GM10266 (cell line): Measurements from ENCODE around the gene ENPP3.

ENCODE experiments used
- DNase-seq: peaks from one replicate; pipeline ENCODE4 v3.0.0; 2012; ENCODE audit errors: extremely low spot score
- CTCF ChIP-seq: IDR thresholded peaks from 2 replicates; pipeline ENCODE4 v1.5.1; 2012; ENCODE audit warnings: mild to moderate bottlenecking, low read depth; ENCODE audit not compliant: control insufficient read depth, insufficient read depth; ENCODE audit errors: missing control alignments

The ENPP3 gene

GRCh38 chr6:131654326-131654725 lies 17.2 kb downstream of the ENPP3 start:
- DNase-seq, result no peak
- no peak for TF ChIP-seq CTCF

- TF ChIP-seq CTCF, result no peak
- DNase-seq, result no peak
These were observed 18.3 kb downstream of the ENPP3 start for GRCh38 chr6:131655387-131655786.

GRCh38 chr6:131655951-131656350 lies 18.8 kb downstream of the ENPP3 start:
- no peak for DNase-seq
- no peak for TF ChIP-seq CTCF

GRCh38 chr6:131656667-131657066 lies 19.6 kb downstream of the ENPP3 start:
- no peak for TF ChIP-seq CTCF
- no peak for DNase-seq

GRCh38 chr6:131657222-131657621 lies 20.1 kb downstream of the ENPP3 start:
- no peak for TF ChIP-seq CTCF
- DNase-seq, result no peak

GRCh38 chr6:131657630-131658111 lies 20.6 kb downstream of the ENPP3 start:
- no peak for DNase-seq
- TF ChIP-seq CTCF, result no peak

GRCh38 chr6:131658287-131658686 lies 21.2 kb downstream of the ENPP3 start:
- DNase-seq, result no peak
- TF ChIP-seq CTCF, result no peak
